A549 (cell line): ENCODE data around the gene TLNRD1. TPM values are rescaled to one million over a fixed set of nuclear protein-coding genes. Genes with fewer than 3 reads are reported as not detected.

Source experiments
- ATAC-seq, 2 experiments: fragments of 200-7000 bp in 1 of 2; fragments of >200 bp in 1 of 2; cut with Nextera tagmentation in 1 of 2; cut with Tn5 transposase in 1 of 2; 3 replicates each; pipeline versions ENCODE4 v1.8.0 to v1.9.1; 2018 to 2020; ENCODE audit warnings: mild to moderate bottlenecking in 1 of 2, moderate library complexity in 1 of 2
- CTCF ChIA-PET: fragments of 300-600 bp; sonication (Branson Sonifier 250); formaldehyde crosslinking; extraction: SDS; loops from one replicate; lab custom pipeline; 2021; ENCODE audit warnings: antibody characterized with exemption, inconsistent platforms; lab: Yijun Ruan, JAX
- POLR2A ChIA-PET: fragments of 350-600 bp; formaldehyde crosslinking; extraction: SDS; loops from one replicate; lab custom pipeline; 2021; ENCODE audit warnings: antibody characterized with exemption, inconsistent platforms; lab: Yijun Ruan, JAX
- DNase-seq, 2 experiments: peaks; one replicate each; pipeline versions ENCODE4 v3.0.0 to v3.0.0-alpha.2; 2011 to 2016; ENCODE audit warnings: low read depth in 1 of 2, low spot score in 1 of 2
- FAIRE-seq: peaks from 2 replicates; lab custom pipeline; 2011; peaks lifted over from hg19 to GRCh38; lab: Jason Lieb, UNC
- H3K27ac ChIP-seq, 2 experiments: fragments of >200 bp; sonication (Bioruptor Twin); formaldehyde crosslinking; 3 replicates each; pipeline ENCODE4 v1.5.1; 2016 to 2017
- H3K4me1 ChIP-seq: fragments of >200 bp; sonication (Bioruptor Twin); formaldehyde crosslinking; 3 replicates; pipeline ENCODE4 v1.6.1; 2016
- H3K4me2 ChIP-seq: fragments of >200 bp; sonication (Bioruptor Twin); formaldehyde crosslinking; 3 replicates; pipeline ENCODE4 v1.6.1; 2016
- H3K4me3 ChIP-seq: fragments of >200 bp; sonication (Bioruptor Twin); formaldehyde crosslinking; 3 replicates; pipeline ENCODE4 v1.5.1; 2016
- H3K9me3 ChIP-seq: fragments of >200 bp; sonication (Bioruptor Twin); formaldehyde crosslinking; 3 replicates; pipeline ENCODE4 v1.6.1; 2016
- CEBPB ChIP-seq, 2 experiments: fragments of >200 bp in 1 of 2; sonication (Bioruptor Twin) in 1 of 2; formaldehyde crosslinking in 1 of 2; IDR thresholded peaks; 2 replicates each; pipeline ENCODE4 v1.6.1; 2012 to 2016
- CHD4 ChIP-seq: fragments of 200-600 bp; sonication (generic); IDR thresholded peaks from 2 replicates; pipeline ENCODE4 v1.6.1; 2016; ENCODE audit warnings: antibody characterized with exemption, mild to moderate bottlenecking, borderline replicate concordance
- EP300 ChIP-seq, 2 experiments: fragments of >200 bp; sonication (Bioruptor Twin); formaldehyde crosslinking; IDR thresholded peaks; 2 replicates in 1 of 2; 3 replicates in 1 of 2; pipeline ENCODE4 v1.6.1; 2016 to 2017
- FOSL2 ChIP-seq, 2 experiments: fragments of 450-650 bp in 1 of 2; fragments of >200 bp in 1 of 2; sonication (Bioruptor Twin) in 1 of 2; formaldehyde crosslinking; IDR thresholded peaks; 2 replicates each; pipeline versions ENCODE4 v1.5.0 to v1.6.1; 2016 to 2020; ENCODE audit warnings: mild to moderate bottlenecking in 1 of 2, moderate library complexity in 1 of 2
- HDAC2 ChIP-seq: fragments of 200-600 bp; sonication (generic); IDR thresholded peaks from 2 replicates; pipeline ENCODE4 v1.6.1; 2016
- HES2 ChIP-seq: fragments of >200 bp; sonication (Bioruptor Twin); formaldehyde crosslinking; IDR thresholded peaks from 2 replicates; pipeline ENCODE4 v1.6.1; 2016
- HEYL ChIP-seq: fragments of 250-450 bp; sonication (Bioruptor Pico); IDR thresholded peaks from 2 replicates; pipeline ENCODE4 v1.8.0; 2021; ENCODE audit warnings: mild to moderate bottlenecking, moderate library complexity
- HOXA7 ChIP-seq: fragments of 250-450 bp; sonication (Bioruptor Pico); IDR thresholded peaks from 2 replicates; pipeline ENCODE4 v1.5.0; 2020; ENCODE audit warnings: mild to moderate bottlenecking, moderate library complexity
- HOXB13 ChIP-seq: fragments of 250-450 bp; sonication (Bioruptor Pico); IDR thresholded peaks from 2 replicates; pipeline ENCODE4 v1.5.0; 2020; ENCODE audit warnings: low read depth, mild to moderate bottlenecking, moderate library complexity
- HOXB5 ChIP-seq: fragments of 250-450 bp; sonication (Bioruptor Pico); IDR thresholded peaks from 2 replicates; pipeline ENCODE4 v1.5.0; 2020; ENCODE audit warnings: mild to moderate bottlenecking, moderate library complexity
- JUN ChIP-seq, 2 experiments: fragments of >200 bp; sonication (Bioruptor Twin); formaldehyde crosslinking; IDR thresholded peaks; 2 replicates in 1 of 2; 3 replicates in 1 of 2; pipeline ENCODE4 v1.6.1; 2016 to 2017
- KDM1A ChIP-seq: fragments of 200-600 bp; sonication (generic); IDR thresholded peaks from 2 replicates; pipeline ENCODE4 v1.6.1; 2016; ENCODE audit warnings: low read depth, mild to moderate bottlenecking
- KDM5A ChIP-seq: fragments of 200-600 bp; sonication (generic); IDR thresholded peaks from 2 replicates; pipeline ENCODE4 v1.6.1; 2016; ENCODE audit warnings: antibody characterized with exemption, mild to moderate bottlenecking
- MAFK ChIP-seq: fragments of 450-650 bp; IDR thresholded peaks from 2 replicates; pipeline ENCODE4 v1.6.1; 2014; ENCODE audit not compliant: partially characterized antibody
- MAX ChIP-seq: IDR thresholded peaks from 2 replicates; pipeline ENCODE4 v1.6.1; 2012
- MYC ChIP-seq: IDR thresholded peaks from 2 replicates; pipeline ENCODE4 v1.6.1; 2012; ENCODE audit warnings: mild to moderate bottlenecking, inconsistent platforms, low read length, improper control_type of control experiment, borderline replicate concordance
- NFE2L2 ChIP-seq: fragments of 150-350 bp; conservative IDR thresholded peaks from 2 replicates; pipeline ENCODE4 v1.6.1; 2014; ENCODE audit warnings: low read length
- NR3C1 ChIP-seq: fragments of >200 bp; sonication (Bioruptor Twin); formaldehyde crosslinking; IDR thresholded peaks from 3 replicates; pipeline ENCODE4 v1.6.1; 2017
- PBX3 ChIP-seq: IDR thresholded peaks from 2 replicates; pipeline ENCODE4 v1.6.1; 2012
- PHF8 ChIP-seq: fragments of 200-600 bp; sonication (generic); IDR thresholded peaks from 2 replicates; pipeline ENCODE4 v1.6.1; 2016; ENCODE audit warnings: low read depth, mild to moderate bottlenecking, antibody characterized with exemption, moderate library complexity, borderline replicate concordance
- POLR2A ChIP-seq: IDR thresholded peaks from 2 replicates; pipeline ENCODE4 v1.6.1; 2012; ENCODE audit warnings: mild to moderate bottlenecking, low read length
- POLR2AphosphoS2 ChIP-seq: conservative IDR thresholded peaks from 2 replicates; pipeline ENCODE4 v1.6.1; 2012; ENCODE audit warnings: low read length, improper control_type of control experiment, inconsistent platforms
- RCOR1 ChIP-seq: fragments of 150-350 bp; IDR thresholded peaks from 2 replicates; pipeline ENCODE4 v1.6.1; 2014; ENCODE audit warnings: antibody characterized with exemption, low read length, low read depth
- SREBF2 ChIP-seq: fragments of 450-650 bp; IDR thresholded peaks from 2 replicates; pipeline ENCODE4 v1.6.1; 2014; ENCODE audit warnings: mild to moderate bottlenecking, moderate library complexity
- TP53 ChIP-seq: fragments of 250-450 bp; sonication (Bioruptor Pico); IDR thresholded peaks from 2 replicates; pipeline ENCODE4 v1.5.0; 2021; ENCODE audit warnings: mild to moderate bottlenecking, moderate library complexity
- ZC3H11A ChIP-seq: fragments of 450-650 bp; IDR thresholded peaks from 2 replicates; pipeline ENCODE4 v1.6.1; 2014; ENCODE audit warnings: antibody characterized with exemption, mild to moderate bottlenecking
- ZFP36 ChIP-seq: fragments of 450-650 bp; IDR thresholded peaks from 2 replicates; pipeline ENCODE4 v1.6.1; 2014; ENCODE audit warnings: borderline replicate concordance; ENCODE audit not compliant: partially characterized antibody
- ZNF302 ChIP-seq: fragments of 250-450 bp; sonication (Bioruptor Pico); IDR thresholded peaks from 2 replicates; pipeline ENCODE4 v1.9.0; 2021; ENCODE audit warnings: inconsistent platforms, mild to moderate bottlenecking, moderate library complexity
- WGBS: methylation state at CpG from one replicate; pipeline ENCODE4 v1.1.6; 2017; ENCODE audit errors: missing lambda C conversion rate; 5-methylcytosine and 5-hydroxymethylcytosine counted together
- polyA plus RNA-seq, 4 experiments: library from polyadenylated mRNA; depleted of rRNA in 3 of 4; stranded (reverse); fragments of >200 nt; fragmentation: RNase III in 1 of 4; extraction: RNeasy Plus Mini Kit Qiagen cat#74134 plus additional on column Dnase treatment in 1 of 4; gene quantifications; 2 replicates in 3 of 4; 3 replicates in 1 of 4; pipeline ENCODE4 v1.2.3, GENCODE V29; 2011 to 2017
- TF ChIP-seq, protein P1 (sequence below): fragments of 250-450 bp; sonication (Bioruptor Pico); IDR thresholded peaks from 2 replicates; pipeline ENCODE4 v1.5.0; 2021; ENCODE audit warnings: mild to moderate bottlenecking, moderate library complexity, borderline replicate concordance
- TF ChIP-seq, protein P2 (sequence below): IDR thresholded peaks from 2 replicates; pipeline ENCODE4 v1.6.1; 2012; ENCODE audit warnings: low read depth, borderline replicate concordance
- TF ChIP-seq, protein P3 (sequence below): fragments of 200-600 bp; sonication (generic); IDR thresholded peaks from 2 replicates; pipeline ENCODE4 v1.6.1; 2016; ENCODE audit warnings: antibody characterized with exemption, mild to moderate bottlenecking, moderate library complexity

TLNRD1 gene
- polyA plus RNA-seq, 2 of the 4 experiments (the other 2 are of a cell fraction) = 6.6 to 7.2 TPM

DNA sequence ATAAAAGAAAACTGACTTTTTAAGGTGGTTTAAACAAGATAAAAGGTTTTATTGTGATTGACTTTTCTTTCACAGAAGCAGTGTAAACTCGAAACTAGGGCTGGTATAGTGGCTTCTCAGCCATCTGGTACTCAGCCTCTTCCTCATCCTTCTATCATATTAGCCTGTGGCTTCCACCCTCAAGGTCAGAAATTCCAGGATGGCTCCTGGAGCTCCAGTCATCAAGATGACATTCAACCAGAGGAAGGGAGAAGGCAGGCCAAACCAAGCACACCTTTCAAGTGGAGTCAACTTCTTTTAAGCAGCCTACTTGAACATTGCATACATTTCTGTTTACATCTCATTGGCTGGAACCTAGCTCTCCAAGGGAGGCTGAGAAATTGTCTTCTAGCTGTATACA, 9.8 kb upstream of the TLNRD1 start:
- no peak overlapping the region for H3K4me2 ChIP-seq
- no peaks in the 10 kb centered on the region for H3K9me3 ChIP-seq
- DNase-seq (no peak), ATAC-seq (no peak)
- 19% methylated on average over 1 of the region's 1 CpG for WGBS
- H3K4me3 ChIP-seq = no peak overlapping the region
- H3K27ac ChIP-seq = no peak overlapping the region
- TF ChIP-seq ZC3H11A (no peak), KDM5A (no peak), PHF8 (no peak), RCOR1 (no peak), SREBF2 (no peak), MAX (no peak), NFE2L2 (no peak), HDAC2 (no peak), HOXB5 (no peak), TP53 (CRISPR knock-in tag) (no peak), KDM1A (no peak), CEBPB (IDR thresholded peaks at IDR 0.05) (no peak), NR3C1 (no peak), POLR2A (no peak), MYC (no peak), PBX3 (no peak), POLR2AphosphoS2 (no peak), ZFP36 (no peak), HES2 (no peak)
- TF ChIP-seq, all 56 proteins: peak for 0
- POLR2A ChIA-PET = interaction anchor here (1.0 to 2.4 kb wide), 2 partner anchors 10 to 17 kb away, joined by 3 to 30 read pairs; partner anchors contain the start of gene TLNRD1
- FAIRE-seq = no peak
- H3K4me1 ChIP-seq = peaks cover 18% of the 10 kb centered on the region; the same call in 2 of the 3 replicates
- CTCF ChIA-PET = interaction anchor here (0.8 to 1.8 kb wide), 5 partner anchors 7 to 275 kb away, joined by 3 to 9 read pairs (median 4); partner anchors contain the start of genes CEMIP and TLNRD1

- no peak for FAIRE-seq
- Histone ChIP-seq H3K4me2 (no peak overlapping the region), H3K27ac (no peak overlapping the region), H3K9me3 (no peaks in the 10 kb centered on the region), H3K4me1 (peaks cover 18% of the 10 kb centered on the region; the same call in 2 of the 3 replicates), H3K4me3 (no peak overlapping the region)
- TF ChIP-seq HES2 (no peak), CHD4 (no peak), HEYL (CRISPR knock-in tag) (no peak), NFE2L2 (no peak), FOSL2 (IDR thresholded peaks at IDR 0.05) (no peak), FOSL2 (CRISPR knock-in tag; IDR thresholded peaks at IDR 0.05) (no peak), HOXB13 (CRISPR knock-in tag) (no peak), MAFK (no peak), POLR2AphosphoS2 (no peak), TP53 (CRISPR knock-in tag) (no peak), SREBF2 (no peak), PHF8 (no peak), KDM1A (no peak), EP300 (IDR thresholded peaks at IDR 0.05) (no peak), ZNF302 (no peak), JUN (IDR thresholded peaks at IDR 0.05) (no peak), HOXA7 (no peak)
- TF ChIP-seq, protein P1, sequence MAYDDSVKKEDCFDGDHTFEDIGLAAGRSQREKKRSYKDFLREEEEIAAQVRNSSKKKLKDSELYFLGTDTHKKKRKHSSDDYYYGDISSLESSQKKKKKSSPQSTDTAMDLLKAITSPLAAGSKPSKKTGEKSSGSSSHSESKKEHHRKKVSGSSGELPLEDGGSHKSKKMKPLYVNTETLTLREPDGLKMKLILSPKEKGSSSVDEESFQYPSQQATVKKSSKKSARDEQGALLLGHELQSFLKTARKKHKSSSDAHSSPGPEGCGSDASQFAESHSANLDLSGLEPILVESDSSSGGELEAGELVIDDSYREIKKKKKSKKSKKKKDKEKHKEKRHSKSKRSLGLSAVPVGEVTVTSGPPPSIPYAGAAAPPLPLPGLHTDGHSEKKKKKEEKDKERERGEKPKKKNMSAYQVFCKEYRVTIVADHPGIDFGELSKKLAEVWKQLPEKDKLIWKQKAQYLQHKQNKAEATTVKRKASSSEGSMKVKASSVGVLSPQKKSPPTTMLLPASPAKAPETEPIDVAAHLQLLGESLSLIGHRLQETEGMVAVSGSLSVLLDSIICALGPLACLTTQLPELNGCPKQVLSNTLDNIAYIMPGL (CRISPR knock-in tag) = no peak
- TF ChIP-seq, protein P2, sequence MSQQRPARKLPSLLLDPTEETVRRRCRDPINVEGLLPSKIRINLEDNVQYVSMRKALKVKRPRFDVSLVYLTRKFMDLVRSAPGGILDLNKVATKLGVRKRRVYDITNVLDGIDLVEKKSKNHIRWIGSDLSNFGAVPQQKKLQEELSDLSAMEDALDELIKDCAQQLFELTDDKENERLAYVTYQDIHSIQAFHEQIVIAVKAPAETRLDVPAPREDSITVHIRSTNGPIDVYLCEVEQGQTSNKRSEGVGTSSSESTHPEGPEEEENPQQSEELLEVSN = no peak
- TF ChIP-seq, protein P3, sequence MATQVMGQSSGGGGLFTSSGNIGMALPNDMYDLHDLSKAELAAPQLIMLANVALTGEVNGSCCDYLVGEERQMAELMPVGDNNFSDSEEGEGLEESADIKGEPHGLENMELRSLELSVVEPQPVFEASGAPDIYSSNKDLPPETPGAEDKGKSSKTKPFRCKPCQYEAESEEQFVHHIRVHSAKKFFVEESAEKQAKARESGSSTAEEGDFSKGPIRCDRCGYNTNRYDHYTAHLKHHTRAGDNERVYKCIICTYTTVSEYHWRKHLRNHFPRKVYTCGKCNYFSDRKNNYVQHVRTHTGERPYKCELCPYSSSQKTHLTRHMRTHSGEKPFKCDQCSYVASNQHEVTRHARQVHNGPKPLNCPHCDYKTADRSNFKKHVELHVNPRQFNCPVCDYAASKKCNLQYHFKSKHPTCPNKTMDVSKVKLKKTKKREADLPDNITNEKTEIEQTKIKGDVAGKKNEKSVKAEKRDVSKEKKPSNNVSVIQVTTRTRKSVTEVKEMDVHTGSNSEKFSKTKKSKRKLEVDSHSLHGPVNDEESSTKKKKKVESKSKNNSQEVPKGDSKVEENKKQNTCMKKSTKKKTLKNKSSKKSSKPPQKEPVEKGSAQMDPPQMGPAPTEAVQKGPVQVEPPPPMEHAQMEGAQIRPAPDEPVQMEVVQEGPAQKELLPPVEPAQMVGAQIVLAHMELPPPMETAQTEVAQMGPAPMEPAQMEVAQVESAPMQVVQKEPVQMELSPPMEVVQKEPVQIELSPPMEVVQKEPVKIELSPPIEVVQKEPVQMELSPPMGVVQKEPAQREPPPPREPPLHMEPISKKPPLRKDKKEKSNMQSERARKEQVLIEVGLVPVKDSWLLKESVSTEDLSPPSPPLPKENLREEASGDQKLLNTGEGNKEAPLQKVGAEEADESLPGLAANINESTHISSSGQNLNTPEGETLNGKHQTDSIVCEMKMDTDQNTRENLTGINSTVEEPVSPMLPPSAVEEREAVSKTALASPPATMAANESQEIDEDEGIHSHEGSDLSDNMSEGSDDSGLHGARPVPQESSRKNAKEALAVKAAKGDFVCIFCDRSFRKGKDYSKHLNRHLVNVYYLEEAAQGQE = no peak
- WGBS = 69% methylated on average over 5 of the region's 5 CpGs
- POLR2A ChIA-PET = interaction anchor here (2.4 kb wide), 1 partner anchor 10 kb away, joined by 30 read pairs; the partner anchor contains the start of gene TLNRD1
- DNase-seq = no peak
- CTCF ChIA-PET = interaction anchor here (0.7 to 1.8 kb wide), 5 partner anchors 10 to 534 kb away, joined by 3 to 9 read pairs (median 3); partner anchors contain the start of genes CEMIP and TLNRD1
- ATAC-seq = no peak
Observed at GRCh38 chr15:80991421-80991820, 9.3 kb upstream of the TLNRD1 start.
